ENCODE measurements around the gene MAPK8IP3.
"Not testable (repeated sequence)": the region's sequence is repeated elsewhere in the genome, so short reads cannot be mapped to it uniquely, and the experiment has no call there.

- TF ChIP-seq CTCF (conservative IDR thresholded peaks at IDR 0.05; ENCODE audit: low read length); EZH2phosphoT487 (IDR thresholded peaks at IDR 0.05; ENCODE audit: borderline replicate concordance): not testable (repeated sequence)
Measured at GRCh38 chr16:1732551-1732987, 26.6 kb downstream of the MAPK8IP3 start.

Measured in Loucy (cell line).